Measurements from ENCODE around the gene IGF1.

IGF1 gene

GRCh38 chr12:102425109-102426039, 55.0 kb downstream of the IGF1 start:
- no peak for DNase-seq (ENCODE audit: low read depth in 2 of 2)
- TF ChIP-seq CTCF (IDR thresholded peaks at IDR 0.05; ENCODE audit: low read depth, low read length), result no peak
- no peak overlapping the region for H3K4me3 ChIP-seq (replicated peaks in 1 of 2; ENCODE audit: low read depth in 2 of 2, low read length in 2 of 2)

DNA sequence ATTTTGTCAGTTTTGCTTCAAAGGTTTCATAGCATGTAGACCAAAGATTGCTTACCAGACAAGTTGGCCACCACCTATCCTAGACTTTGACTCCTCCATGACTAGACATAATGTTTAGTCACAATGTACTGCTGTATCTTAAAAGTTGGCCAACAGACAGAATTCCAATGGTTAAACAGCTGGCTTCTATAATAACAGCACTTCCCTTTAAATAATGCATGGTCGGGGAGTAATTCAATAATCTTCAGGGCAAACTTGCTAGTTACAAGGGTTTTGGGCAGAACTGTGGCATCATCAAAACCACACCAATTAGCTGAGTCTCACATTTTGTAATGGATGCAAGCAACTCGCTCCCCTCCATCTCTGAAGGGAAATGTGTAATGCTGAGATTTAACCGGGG, 56.9 kb downstream of the IGF1 start:
- no peak for DNase-seq (ENCODE audit: low read depth in 2 of 2)
- TF ChIP-seq CTCF (IDR thresholded peaks at IDR 0.05; ENCODE audit: low read depth, low read length), result no peak
- no peak overlapping the region for H3K4me3 ChIP-seq (replicated peaks in 1 of 2; ENCODE audit: low read depth in 2 of 2, low read length in 2 of 2)

DNA sequence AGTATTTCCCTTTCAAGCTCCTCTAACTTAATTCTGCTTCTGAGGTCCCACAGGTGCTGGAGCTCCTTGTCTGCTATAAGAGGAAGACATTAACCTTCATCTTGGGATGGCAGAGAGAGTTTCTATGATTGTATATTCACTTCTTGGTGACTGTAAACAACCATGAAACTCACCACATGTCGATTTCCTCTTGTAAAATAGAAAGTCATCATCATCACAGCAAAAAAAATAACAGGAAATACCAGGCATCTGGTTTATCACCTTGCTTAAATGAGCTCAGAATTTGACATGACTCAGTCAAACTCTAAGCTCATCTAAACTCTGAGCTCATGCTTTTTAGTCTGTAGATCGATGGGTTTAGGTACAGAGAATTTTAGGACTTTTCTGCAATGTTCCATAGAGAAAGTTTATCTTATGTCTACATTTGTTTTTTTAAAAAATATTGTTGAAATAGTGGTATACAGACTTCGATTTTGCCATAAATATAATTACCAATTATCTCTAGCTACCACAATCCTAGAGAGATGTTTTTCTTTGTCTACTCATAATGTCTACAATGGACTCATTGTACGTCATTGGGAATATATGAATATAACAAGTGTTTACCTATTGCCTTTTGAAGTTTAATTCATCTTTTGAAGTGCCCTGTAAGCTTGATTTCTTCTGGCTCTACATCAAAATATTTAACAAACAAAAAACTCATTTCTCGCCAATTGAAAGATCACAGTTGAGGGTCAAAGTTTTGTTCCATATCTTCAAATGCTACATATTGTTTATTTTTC, 58.4 kb downstream of the IGF1 start:
- TF ChIP-seq CTCF (IDR thresholded peaks at IDR 0.05; ENCODE audit: low read depth, low read length), result no peak
- no peak for DNase-seq (ENCODE audit: low read depth in 2 of 2)
- no peak overlapping the region for H3K4me3 ChIP-seq (replicated peaks in 1 of 2; ENCODE audit: low read depth in 2 of 2, low read length in 2 of 2)

DNA sequence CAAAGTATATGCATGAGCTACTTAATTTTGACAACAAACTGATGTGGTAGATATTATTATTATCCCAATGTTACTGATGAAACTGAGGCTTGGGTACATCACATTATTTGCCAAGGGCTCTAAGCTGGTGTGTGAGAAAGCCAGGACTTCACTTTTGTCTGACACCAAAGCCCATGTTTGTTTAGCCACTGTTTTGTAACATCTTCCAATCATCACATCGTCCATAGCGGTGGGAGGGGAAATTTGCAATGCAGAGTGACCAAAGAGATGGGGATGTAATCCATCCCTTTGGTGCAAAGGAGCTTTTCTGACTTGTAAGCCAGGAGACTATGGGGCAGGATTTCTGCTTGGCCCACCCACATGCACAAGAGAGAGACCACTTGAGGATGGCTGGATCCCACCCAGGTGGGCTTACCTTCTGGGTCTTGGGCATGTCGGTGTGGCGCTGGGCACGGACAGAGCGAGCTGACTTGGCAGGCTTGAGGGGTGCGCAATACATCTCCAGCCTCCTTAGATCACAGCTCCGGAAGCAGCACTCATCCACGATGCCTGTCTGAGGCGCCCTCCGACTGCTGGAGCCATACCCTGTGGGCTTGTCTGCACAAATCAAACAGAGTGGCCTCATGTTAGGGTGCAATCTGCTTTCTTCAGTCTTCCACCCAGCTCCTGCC, 61.1 kb downstream of the IGF1 start:
- TF ChIP-seq CTCF (IDR thresholded peaks at IDR 0.05; ENCODE audit: low read depth, low read length), result no peak
- no peak for DNase-seq (ENCODE audit: low read depth in 2 of 2)
- H3K4me3 ChIP-seq (replicated peaks in 1 of 2; ENCODE audit: low read depth in 2 of 2, low read length in 2 of 2), result no peak overlapping the region

DNA sequence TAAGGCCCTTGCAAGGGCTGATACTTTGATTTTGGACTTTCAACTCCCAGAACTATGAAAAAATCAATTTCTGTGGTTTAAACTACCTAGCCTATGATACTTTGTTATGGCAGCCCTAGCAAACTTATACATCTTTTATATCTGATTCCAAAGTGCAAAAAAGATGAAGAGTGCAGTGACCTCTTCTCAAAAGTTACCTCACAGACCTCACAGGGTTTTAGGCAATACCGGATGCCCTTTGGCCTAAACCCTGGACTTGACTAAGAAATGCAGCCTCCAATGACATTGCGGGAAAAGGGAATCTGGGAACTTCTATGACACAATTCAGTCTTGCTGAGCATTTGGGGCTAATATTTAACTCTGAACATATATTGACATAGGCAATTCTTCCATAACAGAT, 63.3 kb downstream of the IGF1 start:
- no peak for TF ChIP-seq CTCF (IDR thresholded peaks at IDR 0.05; ENCODE audit: low read depth, low read length)
- DNase-seq (ENCODE audit: low read depth in 2 of 2), result no peak
- H3K4me3 ChIP-seq (replicated peaks in 1 of 2; ENCODE audit: low read depth in 2 of 2, low read length in 2 of 2), result no peak overlapping the region

DNA sequence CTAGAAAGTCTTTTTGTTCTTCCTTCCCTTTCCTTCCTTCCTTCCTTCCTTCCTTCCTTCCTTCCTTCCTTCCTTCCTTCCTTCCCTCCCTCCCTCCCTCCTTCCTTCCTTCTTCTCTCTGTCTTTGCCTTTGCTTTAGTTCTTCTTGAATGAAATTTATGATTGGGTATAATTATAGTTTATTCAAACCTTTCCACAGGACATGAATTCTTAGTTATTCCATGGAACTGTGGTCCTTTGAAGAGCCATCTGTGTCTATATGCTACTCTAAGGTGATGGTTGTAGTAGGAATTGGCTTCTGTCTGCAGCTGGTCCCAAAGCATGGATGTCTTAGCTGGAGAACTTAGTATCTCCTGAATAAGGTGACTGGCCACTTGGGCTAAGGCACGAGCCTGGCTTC, 64.8 kb downstream of the IGF1 start:
- no peak for TF ChIP-seq CTCF (IDR thresholded peaks at IDR 0.05; ENCODE audit: low read depth, low read length)
- DNase-seq (ENCODE audit: low read depth in 2 of 2), result no peak
- no peak overlapping the region for H3K4me3 ChIP-seq (replicated peaks in 1 of 2; ENCODE audit: low read depth in 2 of 2, low read length in 2 of 2)

Data from cardiac fibroblast (primary cell).